H1 (cell line): ENCODE data around the gene SLC35G2. TPM values are rescaled to one million over a fixed set of nuclear protein-coding genes. Genes with fewer than 3 reads are reported as not detected.

ENCODE experiments used
- CHD2 ChIP-seq: IDR thresholded peaks from 2 replicates; pipeline ENCODE4 v1.6.1; 2012; ENCODE audit warnings: low read length, improper control_type of control experiment
- E2F6 ChIP-seq: IDR thresholded peaks from 2 replicates; pipeline ENCODE4 v1.6.1; 2012; ENCODE audit warnings: inconsistent platforms
- NANOG ChIP-seq: IDR thresholded peaks from 2 replicates; pipeline ENCODE4 v1.6.1; 2011; ENCODE audit warnings: low read length, low read depth, mild to moderate bottlenecking, inconsistent platforms; ENCODE audit not compliant: insufficient read depth, poor library complexity, severe bottlenecking
- NRF1 ChIP-seq: IDR thresholded peaks from 2 replicates; pipeline ENCODE4 v1.6.1; 2011; ENCODE audit warnings: mild to moderate bottlenecking, low read depth, low read length, improper control_type of control experiment
- POLR2AphosphoS5 ChIP-seq: IDR thresholded peaks from 2 replicates; pipeline ENCODE4 v1.6.1; 2011; ENCODE audit warnings: low read depth, low read length
- TAF1 ChIP-seq: IDR thresholded peaks from 2 replicates; pipeline ENCODE4 v1.6.1; 2011; ENCODE audit warnings: mild to moderate bottlenecking, low read depth, low read length
- TAF7 ChIP-seq: optimal IDR thresholded peaks from 2 replicates; pipeline ENCODE3; 2011; ENCODE audit warnings: low read depth, mild to moderate bottlenecking, inconsistent platforms, low read length, moderate library complexity, borderline replicate concordance
- TBP ChIP-seq: IDR thresholded peaks from 2 replicates; pipeline ENCODE4 v1.6.1; 2011; ENCODE audit warnings: low read depth, low read length, improper control_type of control experiment
- polyA plus RNA-seq, 7 experiments: library from polyadenylated mRNA; depleted of rRNA in 3 of 7; stranded (reverse) in 5 of 7; unstranded in 2 of 7; fragments of >200 nt in 5 of 7; fragments of 200-250 nt in 2 of 7; gene quantifications; 1 replicate in 5 of 7; 2 replicates in 1 of 7; 4 replicates in 1 of 7; pipeline versions ENCODE4 v1.2.1 to v1.2.3, GENCODE V29; 2011 to 2013; ENCODE audit warnings: missing spikeins in 2 of 7, mixed read lengths in 2 of 7
- total RNA-seq: library from RNA; stranded (reverse); fragmentation: NEBNext Ultra II Directional; extraction: Animal tissue kit (Norgen Biotek cat#: 25700); gene quantifications from 2 replicates; pipeline ENCODE4 v1.2.1, GENCODE V29; 2021

Gene SLC35G2
- total and polyA plus RNA-seq, 2 of the 8 experiments (the other 6 are each of a cell fraction or from before 2014, with no cell fraction given), result 5.2 to 6.4 TPM

- TF ChIP-seq TAF7 (peak; percentile 48), POLR2AphosphoS5 (peak; percentile 75), CHD2 (peak; percentile 57; the same call in 1 of the 2 replicates), E2F6 (peak; percentile 93), NRF1 (0 out of 2 replicates have a peak, but pooled peaks have one; percentile 15), TAF1 (peak; percentile 87), TBP (peak; percentile 53; the same call in 1 of the 2 replicates), NANOG (no peak)
These were observed 43.1 kb downstream of the SLC35G2 start, which contains the start of gene NCK1 (continued) for GRCh38 chr3:136861890-136862616.
